Hematopoietic multipotent progenitor cell treated with erythropoietin and hydrocortisone succinate and interleukin-3 and kit ligand, for 6 days (in vitro differentiated cells): ENCODE data around the gene PALD1.
"Not testable (repeated sequence)": the region's sequence is repeated elsewhere in the genome, so short reads cannot be mapped to it uniquely, and the experiment has no call there.

Source experiments
- DNase-seq: peaks from one replicate; pipeline ENCODE4 v3.0.0-alpha.2; 2015

The PALD1 gene

GRCh38 chr10:70482982-70483760 lies 4.6 kb downstream of the PALD1 start:
- DNase-seq, result no peak

GRCh38 chr10:70483872-70484271 lies 5.3 kb downstream of the PALD1 start:
- not testable (repeated sequence) for DNase-seq

GRCh38 chr10:70487824-70488223 lies 9.3 kb downstream of the PALD1 start:
- DNase-seq, result no peak

GRCh38 chr10:70490142-70490541 lies 11.6 kb downstream of the PALD1 start:
- DNase-seq, result no peak

- no peak for DNase-seq
Measured at GRCh38 chr10:70491614-70492013, 13.0 kb downstream of the PALD1 start.

- peak; percentile 57 for DNase-seq
Measured at GRCh38 chr10:70492786-70493659, 14.5 kb downstream of the PALD1 start.

- DNase-seq, result peak; percentile 68
Measured at GRCh38 chr10:70493660-70494234, 15.2 kb downstream of the PALD1 start.

- peak; percentile 35 for DNase-seq
Measured at GRCh38 chr10:70494536-70494935, 16.0 kb downstream of the PALD1 start.

GRCh38 chr10:70494966-70495365 lies 16.4 kb downstream of the PALD1 start:
- peak; percentile 44 for DNase-seq

GRCh38 chr10:70495691-70496261 lies 17.2 kb downstream of the PALD1 start:
- DNase-seq, result no peak

GRCh38 chr10:70496341-70497119 lies 18.0 kb downstream of the PALD1 start:
- DNase-seq, result no peak

GRCh38 chr10:70497120-70497545 lies 18.6 kb downstream of the PALD1 start:
- no peak for DNase-seq

- DNase-seq, result no peak
Measured at GRCh38 chr10:70498970-70499835, 20.6 kb downstream of the PALD1 start.

- DNase-seq, result no peak
Measured at GRCh38 chr10:70499836-70500167, 21.2 kb downstream of the PALD1 start.

GRCh38 chr10:70500368-70500767 lies 21.8 kb downstream of the PALD1 start:
- no peak for DNase-seq

- no peak for DNase-seq
Measured at GRCh38 chr10:70500812-70501301, 22.3 kb downstream of the PALD1 start.

GRCh38 chr10:70502406-70502805 lies 23.8 kb downstream of the PALD1 start:
- DNase-seq, result no peak

GRCh38 chr10:70503776-70504175 lies 25.2 kb downstream of the PALD1 start:
- no peak for DNase-seq

GRCh38 chr10:70504521-70505358 lies 26.2 kb downstream of the PALD1 start:
- DNase-seq, result no peak

- no peak for DNase-seq
Measured at GRCh38 chr10:70505908-70506307, 27.3 kb downstream of the PALD1 start.
